ENCODE data around the gene ERBB4.

GRCh38 chr2:211990335-211990734 is 548.3 kb downstream of the ERBB4 start:
- TF ChIP-seq, protein P1, sequence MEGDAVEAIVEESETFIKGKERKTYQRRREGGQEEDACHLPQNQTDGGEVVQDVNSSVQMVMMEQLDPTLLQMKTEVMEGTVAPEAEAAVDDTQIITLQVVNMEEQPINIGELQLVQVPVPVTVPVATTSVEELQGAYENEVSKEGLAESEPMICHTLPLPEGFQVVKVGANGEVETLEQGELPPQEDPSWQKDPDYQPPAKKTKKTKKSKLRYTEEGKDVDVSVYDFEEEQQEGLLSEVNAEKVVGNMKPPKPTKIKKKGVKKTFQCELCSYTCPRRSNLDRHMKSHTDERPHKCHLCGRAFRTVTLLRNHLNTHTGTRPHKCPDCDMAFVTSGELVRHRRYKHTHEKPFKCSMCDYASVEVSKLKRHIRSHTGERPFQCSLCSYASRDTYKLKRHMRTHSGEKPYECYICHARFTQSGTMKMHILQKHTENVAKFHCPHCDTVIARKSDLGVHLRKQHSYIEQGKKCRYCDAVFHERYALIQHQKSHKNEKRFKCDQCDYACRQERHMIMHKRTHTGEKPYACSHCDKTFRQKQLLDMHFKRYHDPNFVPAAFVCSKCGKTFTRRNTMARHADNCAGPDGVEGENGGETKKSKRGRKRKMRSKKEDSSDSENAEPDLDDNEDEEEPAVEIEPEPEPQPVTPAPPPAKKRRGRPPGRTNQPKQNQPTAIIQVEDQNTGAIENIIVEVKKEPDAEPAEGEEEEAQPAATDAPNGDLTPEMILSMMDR (IDR thresholded peaks at IDR 0.05), result no peak
- TF ChIP-seq POLR2A (IDR thresholded peaks at IDR 0.05), result no peak

All from lower leg skin (tissue), 3 donors.